HG02870 (cell line): Measurements from ENCODE around the gene ITIH5.
"Not testable (repeated sequence)": the region's sequence is repeated elsewhere in the genome, so short reads cannot be mapped to it uniquely, and the experiment has no call there.

Experiments used
- ATAC-seq: cut with Tn5 transposase; IDR thresholded peaks from one replicate; pipeline ENCODE4 v1.9.1; 2021; ENCODE audit warnings: mild to moderate bottlenecking, moderate library complexity; ENCODE audit not compliant: unreplicated experiment

ITIH5 gene

GRCh38 chr10:7666253-7667023 lies at the start of gene ITIH5:
ITIH5 (minus strand) TSS chr10:7666966; CDS start chr10:7666892, 74 bp downstream.
- ATAC-seq = no peak

DNA sequence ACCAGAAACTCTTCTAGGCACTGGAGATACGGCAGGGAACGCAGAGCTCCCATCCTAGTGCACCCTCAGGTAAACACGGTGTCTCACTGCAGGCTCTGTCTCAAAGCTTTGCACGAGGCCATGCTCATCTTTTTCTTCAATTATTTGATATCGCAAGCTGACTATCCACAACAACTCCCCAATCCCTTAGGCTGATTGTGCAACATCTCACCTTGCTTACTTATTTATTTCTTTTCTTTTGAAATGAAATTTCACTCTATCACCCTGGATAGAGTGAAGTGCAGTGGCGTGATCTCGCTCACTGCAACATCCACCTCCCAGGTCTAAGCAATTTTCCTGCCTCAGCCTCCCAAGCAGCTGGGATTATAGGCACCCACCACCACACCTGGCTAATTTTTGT lies 48.7 kb upstream of the ITIH5 start:
- ATAC-seq = no peak

DNA sequence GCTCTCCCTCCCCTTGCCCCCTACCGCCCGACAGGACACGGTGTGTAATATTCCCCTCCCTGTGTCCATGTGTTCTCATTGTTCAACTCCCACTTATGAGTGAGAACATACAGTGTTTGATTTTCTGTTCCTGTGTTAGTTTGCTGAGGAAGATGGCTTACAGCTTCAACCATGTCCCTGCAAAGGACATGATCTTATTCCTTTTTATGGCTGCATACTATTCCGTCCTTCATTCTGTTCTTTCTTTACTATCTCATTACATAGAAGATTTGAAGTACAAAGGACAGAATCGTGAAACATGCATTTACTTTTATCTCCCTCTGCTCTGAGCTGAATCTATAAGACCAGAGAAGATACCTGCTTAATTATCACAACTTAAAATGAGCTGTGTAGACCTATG lies 44.3 kb upstream of the ITIH5 start:
- not testable (repeated sequence) for ATAC-seq

DNA sequence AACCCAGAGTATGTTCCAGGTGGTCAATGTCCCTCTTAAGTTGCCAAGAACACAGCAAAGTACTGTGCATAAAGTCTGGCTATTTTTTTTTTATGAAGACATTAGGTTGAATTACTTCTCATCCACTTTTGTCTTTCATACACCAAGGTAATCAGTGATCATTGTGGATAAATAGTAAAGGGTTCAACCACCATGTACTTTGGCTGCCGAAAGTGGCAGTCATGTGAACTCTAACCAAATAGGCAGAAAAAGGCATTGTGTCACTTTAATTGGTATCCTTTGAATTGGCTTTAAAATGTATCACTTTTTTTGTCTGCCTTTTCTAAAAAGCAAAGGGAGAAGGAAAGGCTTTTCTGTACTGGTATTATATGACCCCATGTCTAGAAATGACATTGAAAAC lies 43.7 kb upstream of the ITIH5 start:
- ATAC-seq = no peak

DNA sequence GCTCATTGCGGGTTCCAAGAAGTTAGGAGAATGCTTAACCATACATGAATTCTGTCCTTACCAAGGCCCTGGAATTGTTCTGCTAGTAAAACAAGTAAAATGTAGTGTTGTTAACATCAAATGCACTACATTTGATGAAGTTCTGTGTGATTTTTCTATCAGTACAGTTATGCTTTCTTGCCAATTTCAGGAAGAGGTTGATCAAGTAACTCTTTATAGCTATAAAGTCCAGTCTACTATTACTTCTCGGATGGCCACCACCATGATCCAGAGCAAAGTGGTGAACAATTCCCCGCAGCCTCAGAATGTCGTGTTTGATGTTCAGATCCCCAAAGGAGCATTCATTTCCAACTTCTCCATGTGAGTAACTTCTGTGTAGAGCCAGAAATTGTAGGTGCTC lies 42.1 kb upstream of the ITIH5 start:
- ATAC-seq = no peak

GRCh38 chr10:7707858-7708622 lies 41.3 kb upstream of the ITIH5 start:
- ATAC-seq = no peak

GRCh38 chr10:7707102-7707501 lies 40.3 kb upstream of the ITIH5 start:
- ATAC-seq = no peak

- no peak for ATAC-seq
These were observed 39.8 kb upstream of the ITIH5 start for GRCh38 chr10:7706534-7707073.

- no peak for ATAC-seq
These were observed 38.6 kb upstream of the ITIH5 start for GRCh38 chr10:7705341-7705740.

DNA sequence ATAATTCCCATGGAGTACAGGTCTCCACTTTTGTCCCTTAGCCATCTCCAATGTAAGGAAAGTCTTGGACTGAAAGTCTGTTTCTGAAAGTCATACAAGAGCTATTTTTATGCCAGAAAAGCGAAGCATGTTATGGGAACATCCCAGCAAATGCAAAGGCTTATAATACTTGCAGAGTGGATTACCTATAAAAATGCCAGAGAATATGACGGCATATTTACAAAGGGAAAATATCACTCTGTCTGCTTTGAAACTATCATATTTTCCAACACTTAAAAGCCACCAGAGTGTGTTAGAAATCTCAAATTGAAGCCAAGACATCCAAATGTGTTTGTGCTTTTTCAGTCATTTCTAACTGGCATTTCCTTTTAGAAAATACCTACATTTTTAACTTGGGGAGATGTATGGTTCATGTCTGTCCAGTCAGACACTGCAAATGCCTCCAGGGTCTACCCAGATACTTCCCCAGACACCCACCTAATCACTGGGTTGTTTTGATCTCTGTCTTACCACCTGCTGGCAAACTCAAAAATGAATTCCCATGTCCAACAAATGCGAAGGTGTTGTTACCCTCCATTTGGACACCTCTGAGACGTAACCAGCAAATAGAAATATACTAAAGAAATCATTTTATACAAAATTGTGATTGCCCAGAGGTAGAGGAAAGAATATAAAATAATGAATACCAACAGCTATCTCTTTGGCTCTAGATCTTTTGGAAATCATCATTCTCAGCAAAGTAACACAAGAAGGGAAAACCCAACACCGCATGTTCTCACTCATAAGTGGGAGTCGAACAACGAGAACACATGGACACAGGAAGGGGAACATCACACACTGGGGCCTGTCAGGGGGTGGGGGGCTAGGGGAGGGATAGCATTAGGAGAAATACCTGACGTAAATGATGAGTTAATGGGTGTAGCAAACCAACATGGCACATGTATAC lies 37.6 kb upstream of the ITIH5 start:
- no peak for ATAC-seq

DNA sequence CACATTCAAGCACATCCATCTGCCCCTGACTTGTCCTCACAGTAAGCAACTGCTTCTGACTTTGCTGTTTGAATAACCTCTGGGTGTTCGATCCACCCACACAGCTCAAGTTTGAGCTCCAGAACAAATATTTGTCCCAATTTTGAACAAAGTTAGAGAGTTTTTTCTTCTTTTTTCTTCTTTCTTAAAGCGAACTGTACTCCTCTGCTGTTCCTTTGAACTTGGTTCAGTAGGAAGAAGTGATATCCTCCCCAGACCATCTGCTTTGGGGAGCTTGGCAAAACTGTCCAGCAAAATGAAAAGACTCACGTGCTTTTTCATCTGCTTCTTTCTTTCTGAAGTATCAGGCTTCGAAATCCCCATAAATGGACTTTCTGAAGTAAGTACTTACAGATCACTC lies 36.4 kb upstream of the ITIH5 start, which contains the start of gene ITIH2:
TSS of gene ITIH2 (plus strand) at position 177 of the 400 bp plus-strand sequence. CDS start at position 296, 119 bp downstream.
- ATAC-seq = no peak

GRCh38 chr10:7702288-7702812 lies 35.6 kb upstream of the ITIH5 start:
- no peak for ATAC-seq

DNA sequence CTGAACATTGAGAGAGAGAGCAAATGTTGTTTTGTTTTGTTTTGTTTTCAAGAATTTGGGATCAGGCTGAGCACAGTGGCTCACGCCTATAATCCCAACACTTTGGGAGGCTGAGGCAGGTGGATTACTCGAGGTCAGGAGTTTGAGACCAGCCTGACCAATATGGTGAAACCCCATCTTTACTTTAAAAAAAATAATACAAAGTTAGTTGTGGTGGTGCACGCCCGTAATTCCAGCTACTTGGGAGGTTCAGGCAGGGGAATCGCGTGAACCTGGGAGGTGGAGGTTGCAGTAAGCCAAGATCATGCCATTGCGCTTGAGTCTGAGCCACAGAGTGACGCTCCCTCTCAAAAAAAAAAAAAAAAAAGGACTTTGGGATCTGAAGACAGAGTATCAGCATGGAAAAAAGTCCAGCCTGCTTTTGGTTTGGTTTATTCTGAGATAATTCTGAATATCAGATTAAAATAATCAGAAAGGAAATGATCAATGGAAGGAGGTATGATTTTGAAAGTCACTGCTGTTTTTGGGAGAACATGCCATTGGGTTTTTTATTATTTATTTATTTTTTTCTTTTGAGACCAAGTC lies 34.5 kb upstream of the ITIH5 start:
- ATAC-seq = no peak

DNA sequence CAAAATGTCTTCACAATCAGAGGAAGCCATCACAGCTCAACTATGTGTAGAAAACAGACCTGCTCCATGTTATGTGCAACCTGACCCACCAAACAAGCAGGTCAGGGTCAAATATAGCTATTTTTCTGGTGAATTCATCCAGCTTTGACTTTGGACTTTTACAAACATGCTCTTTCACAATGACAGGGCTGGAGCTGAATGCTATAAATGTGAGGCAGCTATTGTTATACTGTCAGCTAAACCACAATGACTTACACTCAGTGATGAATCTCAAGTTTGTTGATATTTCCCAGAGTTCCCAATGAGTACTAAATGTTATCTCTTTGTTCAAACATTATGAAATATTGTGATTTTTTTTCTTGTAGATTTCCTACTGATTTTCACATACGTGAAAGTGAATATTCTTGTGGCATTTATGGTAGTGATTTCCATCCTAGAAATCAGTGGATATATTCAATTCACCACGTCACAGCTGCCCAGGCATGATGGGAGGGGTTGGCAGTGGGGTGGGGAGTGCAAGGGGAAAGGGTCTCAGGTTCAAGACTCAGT lies 33.9 kb upstream of the ITIH5 start:
- ATAC-seq = no peak

- no peak for ATAC-seq
These were observed 30.7 kb upstream of the ITIH5 start for GRCh38 chr10:7697426-7697825.

DNA sequence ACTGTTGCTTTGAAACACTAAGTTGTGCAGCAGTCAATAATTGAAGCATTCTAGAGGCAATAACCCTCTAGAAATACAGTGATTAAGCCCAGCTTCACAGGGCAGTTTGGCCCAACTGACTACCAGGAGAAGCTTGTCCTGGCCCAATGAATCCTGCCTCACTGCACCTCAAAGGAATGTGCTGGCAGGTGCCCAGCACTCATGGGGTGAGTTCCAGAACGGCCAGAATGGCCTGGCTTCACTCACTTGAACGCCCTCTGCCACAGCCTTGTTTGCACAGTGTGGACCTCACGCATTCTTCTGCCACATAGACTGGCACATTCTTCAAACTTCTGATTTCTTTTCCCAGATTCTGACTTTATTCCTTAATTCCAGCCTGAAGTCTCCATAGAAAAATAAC lies 29.8 kb upstream of the ITIH5 start:
- no peak for ATAC-seq

DNA sequence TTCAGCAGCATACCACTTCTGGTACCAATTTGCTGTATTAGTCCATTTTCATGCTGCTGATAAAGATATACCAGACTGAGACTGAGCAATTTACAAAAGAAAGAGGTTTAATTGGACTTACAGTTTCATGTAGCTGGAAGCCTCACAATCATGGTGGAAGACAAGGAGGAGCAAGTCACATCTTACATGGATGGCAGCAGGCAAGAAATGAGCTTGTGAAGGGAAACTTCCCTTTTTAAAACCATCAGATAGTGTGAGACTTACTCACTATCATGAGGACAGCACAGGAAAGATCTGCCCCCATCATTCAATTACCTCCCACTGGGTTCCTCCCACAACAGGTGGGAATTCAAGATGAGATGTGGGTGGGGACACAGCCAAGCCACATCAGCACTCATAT lies 26.4 kb upstream of the ITIH5 start:
- not testable (repeated sequence) for ATAC-seq

DNA sequence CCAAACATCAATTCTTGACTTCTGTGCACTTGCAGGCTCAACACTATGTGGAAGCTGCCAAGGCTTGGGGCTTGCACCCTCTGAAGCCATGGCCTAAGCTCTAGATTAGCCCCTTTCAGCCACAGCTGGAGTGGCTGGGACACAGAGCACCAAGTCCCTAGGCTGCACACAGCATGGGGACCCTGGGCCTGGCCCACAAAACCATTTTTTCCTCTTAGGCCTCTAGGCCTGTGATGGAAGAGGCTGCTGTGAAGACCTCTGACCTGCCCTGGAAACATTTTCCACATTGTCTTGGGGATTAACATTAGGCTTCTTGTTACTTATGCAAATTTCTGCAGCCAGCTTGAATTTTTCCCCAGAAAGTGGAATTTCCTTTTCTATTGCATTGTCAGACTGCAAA lies 25.6 kb upstream of the ITIH5 start:
- ATAC-seq = not testable (repeated sequence)

GRCh38 chr10:7690885-7691597 lies 24.3 kb upstream of the ITIH5 start:
- not testable (repeated sequence) for ATAC-seq
